Stimulated activated CD4-positive, alpha-beta T cell treated with anti-CD3 and anti-CD28 coated beads, TNF-alpha, amount 100 ng/mL, for 48 hours (primary cell): ENCODE data around the gene ARHGEF7.

ENCODE experiments used
- DNase-seq, 3 donors: peaks; one replicate each; pipeline ENCODE4 v3.0.0-alpha.2; 2020; ENCODE audit warnings: low read depth in 3 of 3

Gene ARHGEF7

DNA sequence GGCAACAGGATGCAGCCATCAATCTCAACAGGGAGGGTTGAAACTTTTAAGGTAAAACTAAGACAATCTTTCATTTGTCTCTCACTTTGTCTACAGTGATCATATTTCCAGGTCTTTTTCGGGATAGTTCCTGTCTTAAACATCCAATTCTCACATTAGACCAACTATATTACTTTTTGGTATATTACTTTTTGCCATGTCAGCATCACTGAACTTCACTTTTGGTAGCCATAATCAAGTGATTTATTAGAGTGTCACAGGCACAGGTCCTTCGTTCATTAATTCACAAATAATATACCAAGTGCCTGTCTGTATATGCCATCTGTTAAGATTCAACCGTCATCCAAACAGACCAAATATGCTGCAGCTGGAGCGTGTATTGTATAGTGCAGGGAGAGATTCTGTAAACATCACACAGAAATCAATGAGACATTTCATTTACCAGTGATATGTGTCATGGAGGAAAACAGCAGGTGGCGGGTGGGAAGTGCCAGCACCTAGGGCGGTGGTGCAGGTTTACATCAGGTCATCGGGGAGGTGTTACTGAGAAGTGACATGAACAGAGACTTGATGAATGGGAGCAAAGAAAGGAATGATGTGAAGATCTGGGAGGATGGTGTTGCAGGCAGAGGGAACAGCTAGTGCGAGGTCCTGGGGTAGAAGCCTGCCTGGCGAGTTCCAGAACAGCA, 24.9 kb downstream of the ARHGEF7 start:
- DNase-seq = no peak

DNA sequence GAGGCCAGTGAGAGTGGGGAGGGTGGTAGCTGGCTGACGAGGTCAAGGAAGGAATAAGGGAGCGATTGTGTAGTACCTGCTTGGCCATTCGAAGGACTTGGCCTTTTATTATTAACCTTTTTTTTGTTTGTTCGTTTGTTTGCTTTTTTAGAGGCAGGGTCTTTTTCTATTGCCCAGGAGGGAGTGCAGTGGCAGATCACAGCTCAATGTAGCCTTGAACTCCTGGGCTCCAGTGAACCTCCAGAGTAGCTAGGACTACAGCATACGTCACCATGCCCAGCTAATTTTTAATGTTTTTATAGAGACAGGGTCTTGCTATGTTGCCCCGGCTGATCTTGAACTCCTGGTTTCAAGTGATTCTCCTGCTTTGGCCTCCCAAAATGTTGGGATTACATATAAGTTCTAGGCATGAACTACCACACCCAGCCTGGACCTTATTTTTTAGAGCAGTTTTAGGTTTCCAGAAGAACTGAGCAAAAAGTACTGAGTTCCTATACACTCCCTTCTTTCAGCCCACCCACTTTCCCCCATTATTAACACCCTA, 25.5 kb downstream of the ARHGEF7 start:
- DNase-seq = no peak

DNA sequence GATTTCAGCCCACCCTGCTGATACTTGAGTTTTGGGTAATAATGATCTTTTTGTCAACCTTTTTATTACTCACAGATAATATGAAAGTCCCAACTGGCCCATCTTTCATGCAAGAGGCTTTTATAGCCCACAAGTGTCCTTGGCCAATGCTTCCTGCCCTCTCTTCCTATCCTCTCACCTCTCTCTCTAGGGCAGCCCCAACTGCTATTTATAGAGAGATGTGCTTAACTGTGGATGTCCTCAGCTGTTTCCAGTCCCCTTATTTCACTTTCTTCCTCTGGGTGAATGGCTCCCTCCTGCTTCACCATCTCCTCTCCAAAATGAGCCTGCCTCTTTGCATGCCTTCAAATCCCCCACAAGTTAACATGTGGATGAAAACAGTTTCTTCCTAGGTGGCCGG, 27.4 kb downstream of the ARHGEF7 start:
- no peak for DNase-seq

DNA sequence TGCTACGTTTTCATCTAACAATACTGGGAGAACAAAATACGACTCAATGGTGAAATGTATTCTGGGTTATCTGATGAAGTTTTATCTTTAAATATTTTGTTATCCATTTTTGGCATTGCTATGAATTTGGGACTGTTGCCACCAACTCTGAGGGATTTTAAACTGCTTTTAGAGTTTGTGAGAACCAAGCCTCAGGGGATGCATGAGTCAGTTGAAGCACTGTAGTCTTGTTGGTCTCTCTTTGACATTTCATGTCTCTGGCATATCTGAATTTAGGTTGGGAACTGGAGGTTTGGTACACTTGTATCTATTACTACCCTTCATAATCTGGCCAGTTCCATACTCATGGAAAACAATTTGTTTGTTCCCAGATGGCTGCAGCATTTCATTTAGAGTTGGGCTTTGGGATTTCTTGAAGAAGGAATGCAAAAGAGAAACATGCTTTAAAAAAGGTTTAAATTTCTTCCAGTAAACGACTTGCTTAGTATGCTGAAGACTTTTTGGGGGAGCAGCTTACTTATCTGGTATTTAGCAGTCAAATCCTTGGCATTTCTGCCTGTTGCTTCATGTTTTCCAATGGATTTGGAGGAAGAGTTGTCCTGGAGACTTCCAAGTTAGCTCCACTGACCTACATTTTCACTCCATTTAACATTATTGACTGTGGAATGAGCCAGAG, 28.9 kb downstream of the ARHGEF7 start:
- DNase-seq = no peak

DNA sequence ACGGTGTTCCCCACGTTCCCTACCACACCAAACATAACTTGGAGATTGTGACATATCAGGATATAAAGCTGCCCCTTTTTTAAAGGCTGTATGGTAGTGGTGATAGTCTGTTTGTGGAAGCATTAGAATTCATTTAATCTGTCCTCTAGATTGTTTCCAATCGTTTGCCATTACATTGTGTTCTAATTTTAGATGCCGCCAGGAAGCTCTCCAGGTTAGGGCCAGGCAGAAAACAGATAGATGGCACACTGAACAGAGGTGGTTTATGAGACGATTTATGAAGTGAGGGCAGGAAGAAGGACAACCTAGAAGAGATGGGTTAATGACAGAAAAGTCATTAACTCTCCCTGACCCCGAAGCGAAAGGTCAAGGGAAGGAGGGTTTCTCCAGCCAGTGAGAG, 30.0 kb downstream of the ARHGEF7 start:
- DNase-seq = no peak

DNA sequence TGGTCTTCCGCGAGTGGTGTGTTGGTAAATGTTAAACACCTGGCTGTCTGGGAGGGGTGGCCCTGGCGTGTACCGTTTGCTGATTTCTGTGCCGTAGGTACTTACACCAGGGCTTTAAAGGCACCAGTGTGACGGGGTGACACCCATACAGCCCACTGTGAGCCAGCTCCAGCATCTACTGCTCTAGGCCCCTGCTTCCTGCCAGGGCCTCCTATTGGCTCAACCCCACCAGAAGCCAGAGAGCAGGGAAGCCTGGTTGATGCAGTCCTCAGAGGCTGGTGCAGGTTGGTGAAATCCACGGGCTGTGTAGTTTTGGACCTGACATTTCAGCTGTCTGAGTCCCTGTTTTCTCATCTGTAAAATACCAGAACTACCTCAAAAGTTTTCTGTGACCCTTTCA, 30.4 kb downstream of the ARHGEF7 start:
- DNase-seq = no peak

DNA sequence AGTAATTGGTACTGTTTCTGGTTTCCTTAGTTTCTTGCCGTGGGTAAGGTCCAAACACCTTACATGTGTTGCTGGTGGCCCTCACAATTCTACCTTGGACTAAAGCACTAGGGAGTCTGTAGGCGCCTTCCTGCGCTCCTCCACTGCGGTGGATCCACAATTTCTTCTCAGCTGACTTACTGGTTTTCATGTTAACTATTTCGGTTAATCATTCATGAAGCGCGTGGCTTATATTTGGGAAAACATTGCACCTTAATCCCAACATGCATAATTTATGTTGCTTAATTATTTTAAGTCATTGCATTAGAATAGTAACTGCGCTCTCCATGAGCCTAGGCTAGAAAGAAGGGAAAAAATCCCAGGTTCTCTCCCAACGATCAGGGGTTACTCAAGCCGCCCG, 37.7 kb downstream of the ARHGEF7 start:
- no peak for DNase-seq

DNA sequence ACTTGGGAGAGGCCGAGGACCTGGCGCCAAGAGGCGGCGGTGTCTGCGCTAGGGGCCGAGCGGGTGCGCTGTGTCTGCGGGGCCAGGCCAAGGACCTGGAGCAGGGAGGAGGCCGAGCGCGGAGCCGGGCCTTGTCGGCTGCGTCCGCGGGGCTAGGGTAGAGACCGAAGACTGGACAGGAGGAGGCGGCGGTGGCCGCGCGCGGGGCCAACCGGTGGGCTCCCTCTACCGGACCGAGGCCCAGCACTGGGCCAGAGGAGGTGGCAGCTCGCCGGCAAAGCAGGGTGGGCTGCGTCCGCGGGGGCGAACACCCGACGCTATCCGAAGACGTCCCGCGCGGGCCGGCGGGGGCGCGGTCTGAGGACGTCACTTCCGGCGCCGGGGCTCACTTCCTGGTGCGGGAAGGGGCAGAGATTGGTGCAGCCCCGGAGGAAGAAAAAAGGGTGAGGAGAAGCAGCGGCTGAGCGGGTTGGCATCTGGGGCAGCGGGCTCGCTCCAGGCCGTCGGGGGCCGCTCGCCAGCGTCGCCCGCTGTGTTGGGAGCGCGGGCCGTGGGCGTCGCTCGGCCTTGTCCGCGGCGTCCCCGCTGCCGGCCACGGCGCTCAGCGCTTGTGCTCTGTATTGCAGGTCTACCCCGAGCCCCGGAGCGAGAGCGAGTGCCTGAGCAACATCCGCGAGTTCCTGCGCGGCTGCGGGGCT, 38.3 kb downstream of the ARHGEF7 start:
- peak; percentile 83 to 89 (median 88) for DNase-seq

DNA sequence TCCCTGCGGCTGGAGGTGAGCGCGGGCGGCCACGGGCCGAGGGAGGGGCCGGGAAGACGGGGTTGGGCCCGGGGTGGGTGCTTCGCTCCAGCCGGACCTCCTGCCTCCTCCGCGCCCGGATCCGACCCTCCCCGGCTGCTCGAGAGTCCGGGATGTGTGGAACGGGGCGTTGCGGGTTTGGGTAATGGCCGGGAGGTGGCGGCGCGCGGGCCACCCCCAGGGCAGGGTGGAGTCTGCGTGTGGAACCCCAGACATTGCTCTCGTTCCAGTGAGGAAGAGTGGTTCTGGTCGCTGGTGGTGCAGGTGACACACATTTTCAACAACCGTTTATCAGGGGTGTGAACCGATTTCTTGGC, 38.8 kb downstream of the ARHGEF7 start:
- DNase-seq = peak; percentile 34 to 44 (median 35)

DNA sequence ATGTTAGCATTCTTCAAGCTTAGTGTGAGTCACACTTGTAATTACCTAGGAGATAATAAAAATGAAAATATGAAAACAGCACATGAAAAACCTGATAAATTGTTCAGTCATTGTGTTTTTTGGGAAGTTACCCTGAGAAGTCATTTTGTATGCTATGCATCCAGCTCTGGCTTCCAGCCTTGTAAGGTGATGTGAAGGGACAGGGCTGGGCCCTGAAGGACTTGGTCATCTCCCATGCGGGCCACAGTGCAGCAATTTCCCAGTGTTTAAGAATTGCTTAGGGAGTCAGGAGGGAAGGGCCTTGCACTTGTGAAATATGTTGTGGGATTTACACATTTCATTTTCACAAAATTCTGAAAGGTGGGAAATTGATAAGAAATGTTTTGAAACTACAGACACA, 41.3 kb downstream of the ARHGEF7 start:
- no peak for DNase-seq

DNA sequence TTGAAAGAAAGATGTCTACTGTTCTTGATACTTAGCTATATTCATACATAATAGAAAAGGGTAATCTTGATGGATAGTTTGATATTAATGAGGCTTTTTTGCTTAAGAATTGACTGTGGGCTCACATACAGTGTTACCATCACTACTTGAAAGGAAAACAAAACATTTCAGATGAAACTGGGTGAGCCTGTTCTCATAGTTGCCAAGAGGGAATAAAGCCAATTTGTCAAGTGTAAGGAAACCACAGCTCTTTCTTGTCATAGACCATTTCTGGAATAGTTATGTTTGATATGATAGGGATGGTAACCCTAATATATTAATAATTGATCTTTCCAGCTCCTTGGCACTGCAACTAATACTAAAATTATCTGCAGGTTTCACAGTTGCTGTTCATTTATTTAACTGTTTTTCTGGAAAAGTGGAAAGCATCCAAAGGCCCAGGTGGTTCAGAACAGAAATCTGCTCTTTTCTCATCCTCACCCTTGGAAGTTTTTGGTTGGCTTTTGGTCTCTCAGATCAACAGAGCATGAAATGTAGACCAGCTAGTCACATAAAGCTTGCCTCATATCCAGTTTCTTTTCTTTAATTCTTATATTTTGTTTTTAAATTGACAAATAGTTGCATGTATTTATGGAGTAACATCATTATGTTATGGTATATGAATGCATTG, 43.2 kb downstream of the ARHGEF7 start:
- DNase-seq = no peak

DNA sequence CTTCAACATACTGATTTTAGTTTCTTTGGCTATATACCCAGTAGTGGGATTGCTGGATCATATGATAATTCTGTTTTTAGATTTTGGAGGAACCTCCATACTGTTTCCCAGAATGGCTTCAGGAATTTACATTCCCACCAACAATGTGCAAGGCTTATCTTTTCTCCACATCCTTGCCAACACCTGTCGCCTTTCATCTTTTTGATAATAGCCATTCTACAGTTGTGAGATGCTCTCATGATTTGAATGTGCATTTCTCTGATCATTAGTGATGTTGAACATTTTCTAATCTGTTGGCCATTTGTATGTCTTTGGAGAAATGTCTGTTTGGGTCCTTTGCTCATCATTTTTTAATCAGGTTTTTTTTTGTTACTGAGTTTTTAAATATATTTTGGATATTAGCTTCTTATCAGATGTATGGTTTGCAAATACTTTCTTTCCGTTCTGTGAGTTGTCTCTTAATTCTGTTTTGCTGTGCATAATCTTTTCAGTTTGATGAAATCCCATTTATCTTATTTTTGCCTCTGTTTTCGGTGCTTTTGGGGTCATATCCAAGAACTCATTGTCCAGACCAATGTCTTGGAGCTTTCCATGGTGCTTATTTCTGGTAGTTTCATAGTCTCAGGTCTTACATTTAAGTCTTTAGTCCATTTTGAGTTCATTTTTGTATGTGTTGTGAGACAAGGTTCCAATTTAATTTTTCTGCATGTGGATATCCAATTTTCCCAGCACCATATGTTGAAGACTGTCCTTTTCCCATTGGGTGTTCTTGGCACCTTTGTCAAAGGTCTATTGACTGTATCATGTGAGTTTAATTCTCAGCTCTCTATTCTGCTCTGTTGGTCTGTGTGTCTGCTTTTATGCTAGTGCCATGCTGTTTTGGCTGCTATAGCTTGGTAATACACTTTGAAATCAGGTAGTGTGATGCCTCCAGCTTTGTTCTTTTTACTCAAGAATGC, 44.5 kb downstream of the ARHGEF7 start:
- DNase-seq = no peak

DNA sequence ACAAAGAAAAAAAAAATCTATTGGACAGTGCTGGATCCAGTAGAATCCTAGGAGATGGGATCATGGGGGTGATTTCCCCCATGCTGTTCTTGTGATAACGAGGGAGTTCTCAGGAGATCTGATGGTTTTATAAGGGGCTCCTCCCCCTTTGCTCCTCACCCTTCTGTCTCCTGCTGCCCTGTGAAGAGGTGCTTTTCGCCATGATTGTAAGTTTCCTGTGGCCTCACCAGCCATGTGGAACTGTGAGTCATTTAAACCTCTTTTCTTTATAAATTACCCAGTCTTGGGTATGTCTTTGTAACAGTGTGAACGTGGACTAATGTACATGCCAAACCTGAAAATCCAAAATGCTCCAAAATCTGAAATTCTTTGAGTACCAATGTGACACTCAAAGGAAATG, 45.5 kb downstream of the ARHGEF7 start:
- no peak for DNase-seq

DNA sequence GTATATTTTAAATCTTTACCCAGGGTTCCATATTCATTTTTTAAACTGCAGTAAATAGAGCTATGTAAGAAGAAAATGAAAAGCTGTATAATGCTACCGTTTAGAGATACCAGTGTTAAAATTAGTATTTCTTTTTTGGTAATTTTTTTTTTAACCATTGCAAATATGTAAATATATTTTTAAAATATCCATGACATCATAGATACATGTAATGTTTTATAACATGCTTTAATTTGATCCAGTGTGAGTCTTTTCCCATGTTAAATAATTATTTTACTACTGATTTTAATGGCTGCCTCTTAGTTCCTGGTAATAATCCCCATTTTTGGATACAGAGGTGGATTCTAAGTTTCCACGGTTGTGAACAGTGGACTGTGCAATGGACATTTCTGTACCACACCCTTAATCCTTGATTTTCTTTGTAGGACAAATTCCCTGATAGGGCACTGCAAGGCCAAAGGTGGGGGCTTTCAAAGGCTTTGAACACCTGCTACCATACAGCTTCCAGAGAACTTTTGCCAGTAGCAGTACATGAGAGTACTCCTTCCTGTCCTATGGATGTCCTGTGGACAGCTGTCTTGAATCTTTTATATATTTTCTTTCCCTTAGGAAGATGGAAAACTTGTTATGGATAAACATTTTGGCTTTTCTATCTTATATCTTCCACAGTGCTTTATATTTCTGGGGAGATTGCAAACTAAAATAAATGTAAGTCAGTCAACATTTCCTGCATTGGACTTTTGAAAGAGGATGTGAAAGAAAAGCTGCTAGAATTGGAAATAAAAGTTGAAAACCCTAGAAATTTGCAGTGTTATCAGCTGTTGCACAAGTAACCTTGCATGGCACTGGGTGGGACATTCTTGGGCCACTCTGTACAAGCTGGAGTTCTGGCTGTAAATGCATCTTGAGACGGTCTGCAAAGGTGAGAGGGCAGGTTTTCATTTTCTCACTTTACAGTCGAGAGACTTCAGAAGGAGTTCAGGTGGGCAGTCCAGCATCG, 46.8 kb downstream of the ARHGEF7 start:
- DNase-seq = no peak

DNA sequence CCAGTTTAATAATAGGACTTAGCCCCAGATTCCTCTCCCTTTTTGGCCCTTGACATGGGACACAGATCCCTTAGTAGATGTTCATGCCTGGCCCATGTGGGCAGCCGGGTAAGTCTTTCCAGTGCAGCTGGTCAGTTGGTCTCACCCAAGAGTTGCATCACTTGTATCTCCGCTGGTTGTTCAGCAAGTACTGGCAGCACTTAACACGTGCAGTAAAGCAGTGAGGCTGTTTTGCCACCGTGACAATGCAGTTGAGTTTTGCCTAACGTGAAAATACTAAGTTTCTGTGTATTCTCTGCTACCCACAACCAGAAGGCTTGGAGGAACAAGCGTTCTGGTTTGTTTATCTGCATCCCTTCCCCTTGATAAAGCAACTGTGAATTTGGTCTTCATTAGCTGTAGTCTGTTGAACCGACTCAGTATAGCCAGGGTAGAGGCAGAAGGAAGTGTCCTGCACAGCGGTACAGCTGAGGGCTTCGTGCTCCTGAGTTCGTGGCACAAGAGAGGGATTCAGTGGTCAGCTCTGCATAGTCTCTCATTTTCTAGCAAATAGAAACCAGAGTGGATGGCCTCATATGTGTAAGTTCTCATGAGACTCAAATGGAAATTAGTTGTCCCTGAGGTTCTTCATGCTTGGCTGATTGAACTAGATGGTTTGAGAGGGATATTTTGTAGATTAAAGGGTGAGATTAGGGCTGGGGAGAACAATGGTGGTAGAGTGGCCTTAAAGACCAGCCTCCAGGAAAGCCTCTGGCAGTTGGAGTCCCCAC, 50.3 kb downstream of the ARHGEF7 start:
- no peak for DNase-seq

DNA sequence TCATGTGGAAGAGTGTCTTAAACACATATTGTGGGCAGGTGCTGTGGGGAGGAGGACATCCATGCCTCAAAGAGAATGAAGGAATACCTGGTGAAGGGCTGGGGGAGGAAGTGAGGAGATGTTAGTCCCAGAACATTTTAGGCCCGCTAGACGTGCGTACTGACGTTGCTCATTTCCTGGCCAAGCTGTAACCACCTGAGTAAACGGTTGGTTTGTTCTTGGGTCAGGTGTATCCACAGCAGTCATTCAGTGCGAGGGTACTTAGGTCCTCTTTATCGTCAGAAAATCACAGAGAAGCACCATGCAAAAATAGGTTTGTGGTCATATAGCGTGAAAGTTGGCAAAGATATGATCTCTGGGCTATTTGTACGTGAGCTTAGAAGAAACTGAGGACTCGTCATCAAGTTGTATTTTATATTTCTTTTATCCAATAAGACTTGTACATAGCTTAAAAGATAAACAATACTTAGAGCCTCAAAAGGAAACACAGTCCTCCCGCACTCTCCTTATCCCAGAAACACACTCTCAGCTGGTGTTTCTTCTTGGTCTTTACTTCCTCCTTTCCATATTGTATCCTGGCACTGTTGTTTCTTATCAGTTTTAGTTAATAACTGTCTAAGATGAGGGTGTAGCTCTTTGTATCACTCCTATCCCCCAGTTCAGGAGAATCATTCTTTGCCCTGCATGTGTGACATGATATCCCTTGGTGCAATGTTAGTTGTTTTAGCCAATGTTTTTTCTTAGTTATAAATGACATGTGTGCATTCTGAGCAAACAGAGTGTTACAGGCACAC, 52.0 kb downstream of the ARHGEF7 start:
- no peak for DNase-seq

DNA sequence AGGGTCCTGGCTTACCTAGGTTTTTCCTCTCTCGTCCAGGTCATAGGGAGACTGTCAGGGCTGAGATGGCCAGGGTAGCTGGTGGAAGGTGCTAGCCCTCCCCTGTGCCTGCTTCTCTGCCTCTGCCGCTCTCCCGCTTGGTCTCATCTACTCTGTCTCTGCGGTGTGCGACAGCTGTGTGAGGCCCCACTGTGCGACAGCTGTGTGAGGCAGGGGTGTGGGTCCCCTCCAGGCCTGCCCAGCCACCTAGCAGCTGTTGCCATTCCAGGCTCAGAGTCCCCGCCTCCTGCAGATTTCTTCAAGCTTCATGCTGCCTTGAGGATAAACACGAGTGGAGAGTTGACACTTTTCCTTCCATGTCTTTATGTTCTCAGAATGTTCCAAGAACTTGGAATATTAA, 53.0 kb downstream of the ARHGEF7 start:
- no peak for DNase-seq

DNA sequence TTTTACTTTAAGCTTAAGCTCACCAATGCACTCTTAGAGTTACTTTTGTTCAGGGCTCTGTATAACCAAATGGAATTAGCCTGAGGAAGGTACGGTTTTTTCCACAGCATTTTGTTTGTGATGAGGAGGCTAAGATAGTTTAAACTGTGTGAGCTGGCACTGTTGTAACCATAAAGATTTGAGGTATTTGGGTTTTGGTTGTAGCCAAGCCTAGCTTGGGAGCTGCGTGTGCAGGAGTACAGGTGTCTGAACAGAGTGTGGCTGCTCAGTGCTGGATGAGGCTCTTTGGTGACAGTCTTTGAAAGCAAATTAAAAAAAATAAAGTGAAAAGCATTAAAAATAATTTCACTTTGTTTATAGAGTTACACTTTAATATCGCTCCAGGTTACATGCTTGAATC, 56.0 kb downstream of the ARHGEF7 start:
- DNase-seq = no peak
